GM18505 (cell line): Measurements from ENCODE around the gene SEMA3G.

Experiments
- ATAC-seq: cut with Tn5 transposase; IDR thresholded peaks from one replicate; pipeline ENCODE4 v1.9.1; 2021; ENCODE audit not compliant: unreplicated experiment
- POLR2A ChIP-seq: IDR thresholded peaks from 4 replicates; pipeline ENCODE4 v1.6.1; 2011; ENCODE audit warnings: borderline replicate concordance; ENCODE audit not compliant: insufficient read depth, insufficient read length; ENCODE audit errors: extremely low read depth

Gene SEMA3G

GRCh38 chr3:52455283-52456168 is 10.6 kb upstream of the SEMA3G start, which contains the start of gene NISCH:
TSS of gene NISCH (plus strand) at chr3:52455604. CDS start at chr3:52455642, 38 bp downstream.
- peak; percentile 82 for ATAC-seq
- peak; percentile 88 for TF ChIP-seq POLR2A

DNA sequence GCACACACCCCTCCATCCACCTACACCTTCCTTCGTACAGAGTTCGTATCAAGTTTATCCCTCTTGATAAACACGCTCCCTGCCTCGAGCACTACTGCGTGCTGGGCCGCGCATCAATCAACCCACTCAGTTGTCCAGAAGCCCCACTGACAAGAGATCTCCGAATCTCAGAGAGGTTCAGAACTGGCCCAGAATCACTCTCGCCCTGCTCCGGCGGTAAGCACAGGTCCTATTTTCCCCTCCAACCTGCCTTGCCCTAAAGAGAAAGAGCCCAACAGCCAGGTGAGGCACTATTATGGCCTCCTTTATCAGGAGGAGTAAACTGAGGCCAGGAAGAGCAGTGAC is 10.0 kb upstream of the SEMA3G start:
- TF ChIP-seq POLR2A = no peak
- ATAC-seq = no peak

DNA sequence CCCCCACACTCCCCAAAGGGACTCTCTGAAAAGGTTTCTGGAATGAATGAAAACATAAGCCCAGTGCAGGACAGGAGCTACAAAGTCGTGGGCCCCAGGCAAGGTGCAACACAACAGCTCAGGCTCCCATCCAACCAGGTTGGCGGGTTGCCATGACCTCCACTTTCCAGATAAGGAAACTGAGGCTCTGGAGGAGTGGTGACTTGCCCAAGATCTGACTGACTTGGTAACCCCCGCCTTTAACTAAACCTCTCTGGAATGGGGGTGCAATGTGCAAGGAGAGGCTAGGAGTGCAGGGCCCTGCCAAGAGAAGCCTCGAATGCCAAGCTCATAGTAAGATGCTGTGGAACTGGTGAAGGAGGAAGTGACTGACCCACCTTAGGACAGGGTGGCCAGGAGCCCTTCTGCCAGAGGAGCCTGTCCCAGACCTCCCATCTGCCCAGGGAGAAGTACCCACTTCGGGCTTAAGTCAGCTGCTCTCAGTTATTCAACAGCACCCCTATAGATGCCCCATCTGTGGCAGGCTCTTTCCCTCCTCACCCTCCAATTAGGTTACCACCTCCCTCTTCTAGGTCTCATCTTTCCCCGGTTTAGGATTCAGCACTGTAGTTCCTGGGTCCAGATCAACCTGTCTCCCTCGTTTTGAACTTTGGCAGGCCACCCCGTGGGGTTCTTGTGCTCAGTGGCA is 9.5 kb upstream of the SEMA3G start:
- TF ChIP-seq POLR2A = no peak
- no peak for ATAC-seq

GRCh38 chr3:52453496-52454249 is 8.8 kb upstream of the SEMA3G start, which contains the start of gene TNNC1:
TSS of gene TNNC1 (minus strand) at chr3:52454041. CDS start at chr3:52454015, 26 bp downstream.
- TF ChIP-seq POLR2A = no peak
- no peak for ATAC-seq

DNA sequence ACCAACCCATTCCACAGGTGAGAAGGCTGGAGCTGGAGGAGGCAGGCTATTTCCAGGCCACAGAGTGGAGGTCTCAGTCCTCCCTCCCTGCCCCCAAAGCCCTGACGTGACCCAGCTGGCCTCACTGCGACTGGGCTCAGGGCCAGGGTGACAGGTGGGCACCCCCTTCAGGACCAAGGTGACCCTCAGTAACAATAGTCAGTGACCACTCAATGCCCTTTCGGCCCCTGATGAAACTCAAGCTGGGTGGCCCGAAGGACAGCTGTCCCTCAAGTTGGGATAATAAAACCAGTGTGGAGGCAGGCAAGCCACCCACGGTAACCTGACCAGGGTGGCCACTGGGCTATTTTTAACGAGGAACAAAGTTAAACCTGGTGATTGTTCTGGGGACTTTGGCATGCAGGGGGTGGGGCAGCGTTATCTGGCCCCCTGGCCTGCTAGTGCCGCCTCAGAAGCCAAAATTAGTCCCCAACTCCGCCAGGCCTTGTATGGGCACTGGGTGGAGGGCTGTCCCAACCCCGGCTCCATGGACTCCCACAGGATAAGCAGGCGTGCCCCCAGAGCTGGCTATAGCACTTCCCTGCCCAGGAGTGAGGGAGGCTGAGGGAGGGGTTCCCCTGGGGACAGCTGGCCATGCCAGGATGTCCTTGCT is 7.8 kb upstream of the SEMA3G start:
- TF ChIP-seq POLR2A = no peak
- no peak for ATAC-seq

GRCh38 chr3:52452126-52452525 is 7.2 kb upstream of the SEMA3G start:
- no peak for TF ChIP-seq POLR2A
- no peak for ATAC-seq

GRCh38 chr3:52451237-52452083 is 6.6 kb upstream of the SEMA3G start:
- ATAC-seq = no peak
- TF ChIP-seq POLR2A = no peak

- TF ChIP-seq POLR2A = no peak
- no peak for ATAC-seq
Observed at GRCh38 chr3:52450489-52451236, 5.8 kb upstream of the SEMA3G start.

DNA sequence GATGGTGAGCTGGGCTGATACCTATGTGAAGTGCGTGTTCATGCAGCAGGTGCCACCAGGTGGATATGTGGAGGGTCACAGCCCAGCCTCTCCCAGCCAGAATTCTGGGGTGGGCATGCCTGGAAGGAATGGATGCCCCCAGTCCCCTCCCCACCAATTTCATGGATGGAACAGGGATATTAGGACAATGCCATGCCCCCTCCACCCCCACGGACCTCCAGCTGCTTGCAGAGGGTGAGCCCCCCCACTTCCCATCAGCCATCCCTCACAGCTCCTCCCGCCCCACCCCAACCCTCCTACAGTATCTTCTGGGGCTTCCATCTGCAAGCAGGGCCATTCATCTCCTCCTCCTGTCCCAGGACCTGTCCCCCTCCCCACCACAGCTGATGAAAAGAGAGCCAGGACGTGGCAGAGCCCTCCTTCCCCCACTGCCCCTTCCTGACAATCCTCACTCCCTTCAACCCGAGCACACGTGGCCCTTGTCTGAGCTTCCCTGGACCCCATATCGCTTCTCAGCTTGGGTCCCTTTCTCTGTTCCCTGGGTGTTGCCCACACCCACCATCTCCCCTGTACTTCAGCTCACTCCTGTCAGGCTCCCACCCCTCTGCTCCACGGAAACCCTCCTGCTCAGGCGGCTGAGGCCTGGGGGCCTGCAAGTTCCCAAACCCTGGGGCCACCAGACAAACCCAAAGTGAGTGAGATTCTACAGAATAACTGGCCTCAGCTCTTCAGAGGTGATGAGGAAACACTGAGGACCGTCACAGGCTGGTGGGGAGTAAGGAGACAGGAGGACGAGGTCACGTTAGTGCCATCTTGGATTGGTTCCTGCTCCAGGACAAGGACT is 2.8 kb upstream of the SEMA3G start:
- ATAC-seq = no peak
- TF ChIP-seq POLR2A = no peak

DNA sequence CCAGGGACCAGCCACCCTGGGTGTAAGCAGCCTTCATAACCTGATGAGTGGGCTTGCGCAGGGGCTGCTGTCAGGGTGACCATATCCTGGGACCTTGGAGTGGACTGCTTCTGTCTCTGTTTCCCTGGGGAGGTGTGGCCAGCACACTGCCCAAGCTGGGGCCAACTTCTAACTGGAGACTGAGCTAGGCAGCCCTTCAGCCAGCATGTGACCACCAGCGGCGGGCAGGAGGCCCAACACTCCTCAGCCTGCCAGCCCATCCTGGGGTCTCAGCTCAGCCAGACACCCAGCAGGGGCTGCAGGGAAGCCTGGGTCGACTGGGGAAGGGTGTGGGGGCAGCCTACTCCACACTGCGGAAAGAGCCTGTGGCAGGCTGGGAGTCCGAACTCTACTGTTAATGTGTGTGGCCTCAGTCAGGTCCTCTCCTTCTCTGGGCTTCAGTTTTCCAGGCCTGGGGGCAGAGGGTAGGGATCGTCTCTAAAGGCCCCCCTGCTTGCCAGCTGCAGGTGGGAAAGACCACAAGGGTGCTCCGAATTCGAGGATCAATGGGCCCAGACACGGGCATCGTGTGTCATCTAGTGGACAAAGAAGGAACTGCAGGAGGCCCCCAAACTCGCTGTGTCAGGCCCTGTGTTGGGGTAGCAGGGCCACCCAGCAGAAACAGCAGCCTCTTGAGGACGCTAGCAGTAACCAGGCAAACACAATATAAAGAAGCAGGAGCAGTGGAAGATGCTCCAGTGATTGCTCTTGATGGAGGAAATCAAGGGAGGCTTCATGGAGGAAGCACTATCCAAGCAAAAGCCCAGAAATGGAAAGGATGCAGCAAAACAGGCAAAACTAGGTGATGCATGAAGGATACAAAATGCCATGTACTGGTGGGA is 2.0 kb upstream of the SEMA3G start:
- TF ChIP-seq POLR2A = no peak
- no peak for ATAC-seq
